Measurements from ENCODE around the gene CDK8.

The CDK8 gene

DNA sequence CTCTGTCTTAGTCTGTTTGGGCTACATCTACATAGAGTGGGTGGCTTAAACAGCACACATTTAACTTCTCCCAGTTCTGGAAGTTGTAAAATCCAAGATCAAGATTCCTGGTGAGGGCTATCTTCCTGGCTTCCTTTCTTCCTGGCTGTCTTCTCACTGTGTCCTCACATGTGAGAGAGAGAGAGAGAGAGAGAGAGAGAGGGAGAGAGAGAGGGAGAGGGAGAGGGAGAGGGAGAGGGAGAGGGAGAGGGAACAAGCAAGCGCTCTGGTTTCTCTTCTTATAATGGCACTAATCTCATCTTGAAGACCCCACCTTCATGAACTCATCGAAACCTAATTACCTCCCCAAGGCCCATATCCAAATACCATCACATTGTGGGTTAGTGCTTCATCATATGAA, 69.2 kb downstream of the CDK8 start:
- DNase-seq, result no peak

DNA sequence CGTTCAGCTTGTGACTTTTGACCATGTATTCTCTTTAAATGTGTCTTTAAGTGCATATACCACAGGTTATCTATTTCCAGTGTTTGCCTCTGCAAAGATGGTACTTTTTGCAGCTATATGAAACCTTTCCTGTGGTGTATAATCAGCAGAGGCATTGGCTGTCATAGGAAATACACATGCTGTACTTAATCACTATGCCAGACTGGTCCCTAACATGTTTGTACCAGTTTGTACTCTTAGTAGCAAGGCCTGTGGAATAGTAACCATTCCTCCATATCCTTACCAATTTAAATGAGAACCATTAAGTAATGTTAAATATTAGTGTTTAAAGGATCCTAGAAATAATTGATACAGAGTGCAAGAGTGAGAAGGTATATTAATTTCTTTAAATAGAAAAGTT, 69.8 kb downstream of the CDK8 start:
- DNase-seq, result no peak

GRCh38 chr13:26324294-26324693, 70.4 kb downstream of the CDK8 start:
- no peak for DNase-seq

DNA sequence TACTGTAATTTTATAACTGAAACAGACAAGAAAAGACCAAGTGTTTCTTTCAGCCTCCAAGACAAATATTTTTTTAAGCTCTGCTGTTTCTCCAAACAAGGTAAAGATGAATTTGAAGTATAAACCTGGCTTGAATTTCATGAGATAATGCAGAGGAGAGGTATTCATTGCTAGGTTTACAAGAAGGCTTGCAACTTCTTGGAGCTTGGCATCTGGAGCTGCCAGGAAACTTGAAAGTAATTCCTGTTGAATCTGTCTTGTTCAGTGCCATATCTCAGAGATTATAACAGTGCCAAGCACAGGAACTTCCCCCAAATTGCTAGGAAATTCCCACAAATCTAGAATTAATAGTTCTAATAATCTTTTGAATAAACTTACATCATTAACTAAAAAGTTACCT, 70.9 kb downstream of the CDK8 start:
- no peak for DNase-seq

GRCh38 chr13:26325876-26326275, 71.9 kb downstream of the CDK8 start:
- DNase-seq, result no peak

- DNase-seq, result no peak
Observed at GRCh38 chr13:26326562-26326961, 72.6 kb downstream of the CDK8 start.

DNA sequence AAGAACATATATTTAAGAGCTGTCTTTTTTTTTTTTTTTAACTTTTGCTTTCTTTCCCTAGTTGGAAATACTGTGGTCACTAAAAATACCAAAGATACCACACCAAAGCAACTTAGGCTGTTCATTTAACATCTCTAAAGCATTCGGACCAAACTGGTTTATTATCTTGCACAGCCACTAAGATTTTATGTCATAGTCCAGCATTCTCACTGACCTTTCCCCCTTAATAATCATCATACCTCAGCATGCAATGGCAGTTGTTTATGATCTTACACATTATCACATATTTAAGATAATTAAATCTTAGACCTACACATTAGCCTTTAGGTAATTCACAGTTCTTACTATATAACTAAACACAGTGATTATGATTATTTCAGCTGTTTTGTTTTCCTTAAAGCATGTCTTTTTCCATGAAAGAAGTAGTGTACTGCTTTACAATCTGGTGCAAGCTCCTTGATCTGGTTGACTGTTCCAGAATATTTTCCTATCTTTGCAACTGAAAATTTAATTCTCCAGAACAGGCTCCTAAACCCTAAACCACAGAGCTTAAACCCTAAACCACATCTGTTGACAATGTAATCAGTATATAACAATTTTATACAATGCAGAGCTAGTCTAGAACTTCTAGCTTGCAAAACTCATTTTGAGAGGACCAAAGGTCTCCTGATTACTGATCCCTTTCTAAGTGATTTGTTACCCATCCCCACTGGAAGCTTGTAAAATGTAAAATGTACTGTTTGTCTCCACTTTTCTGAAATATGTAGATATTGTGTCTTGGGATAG, 74.2 kb downstream of the CDK8 start:
- DNase-seq, result no peak

- DNase-seq, result no peak
Observed at GRCh38 chr13:26335158-26335557, 81.2 kb downstream of the CDK8 start.

GRCh38 chr13:26340807-26341206, 86.9 kb downstream of the CDK8 start:
- no peak for DNase-seq

- DNase-seq, result no peak
Observed at GRCh38 chr13:26342898-26343297, 89.0 kb downstream of the CDK8 start.

DNA sequence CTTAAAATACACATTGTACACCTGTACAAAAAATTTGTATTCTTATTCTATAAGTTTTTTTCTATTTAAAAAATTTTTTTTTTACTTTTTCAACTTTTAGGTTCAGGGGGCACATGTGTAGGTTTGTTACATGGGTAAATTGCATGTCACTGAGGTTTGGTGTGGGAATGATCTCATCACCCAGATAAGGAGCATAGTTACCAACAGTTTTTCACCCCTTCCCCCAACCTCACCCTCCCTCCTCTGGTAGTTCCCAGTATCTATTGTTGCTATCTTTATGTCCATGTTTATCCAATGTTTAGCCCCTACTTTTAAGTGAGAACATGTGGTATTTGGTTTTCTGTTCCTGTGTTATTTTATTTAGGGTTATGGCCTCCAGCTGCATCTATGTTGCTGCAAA, 89.9 kb downstream of the CDK8 start:
- DNase-seq, result no peak

GRCh38 chr13:26344980-26345379, 91.1 kb downstream of the CDK8 start:
- DNase-seq, result no peak

- no peak for DNase-seq
Observed at GRCh38 chr13:26348966-26349365, 95.0 kb downstream of the CDK8 start.

DNA sequence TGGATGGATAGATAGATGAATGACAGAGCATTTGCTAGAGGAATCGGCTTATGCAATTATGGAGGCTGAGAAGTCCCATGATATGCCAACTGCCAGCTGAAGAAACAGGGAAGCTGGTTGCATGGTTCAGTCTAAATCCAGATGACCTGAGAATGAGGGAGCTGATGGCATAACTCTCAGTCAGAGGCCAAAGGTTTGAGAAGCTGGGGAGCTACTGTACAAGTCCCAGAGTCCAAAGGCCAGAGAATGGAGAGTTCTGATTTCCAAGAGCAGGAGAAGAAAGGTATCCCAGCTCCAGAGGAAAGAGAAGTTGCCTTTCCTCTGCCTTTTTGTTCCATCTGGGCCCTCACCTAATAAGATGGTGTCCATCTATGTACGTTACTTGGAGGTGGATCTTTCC, 108.3 kb downstream of the CDK8 start:
- DNase-seq, result no peak

GRCh38 chr13:26370553-26370952, 116.6 kb downstream of the CDK8 start:
- no peak for DNase-seq

DNA sequence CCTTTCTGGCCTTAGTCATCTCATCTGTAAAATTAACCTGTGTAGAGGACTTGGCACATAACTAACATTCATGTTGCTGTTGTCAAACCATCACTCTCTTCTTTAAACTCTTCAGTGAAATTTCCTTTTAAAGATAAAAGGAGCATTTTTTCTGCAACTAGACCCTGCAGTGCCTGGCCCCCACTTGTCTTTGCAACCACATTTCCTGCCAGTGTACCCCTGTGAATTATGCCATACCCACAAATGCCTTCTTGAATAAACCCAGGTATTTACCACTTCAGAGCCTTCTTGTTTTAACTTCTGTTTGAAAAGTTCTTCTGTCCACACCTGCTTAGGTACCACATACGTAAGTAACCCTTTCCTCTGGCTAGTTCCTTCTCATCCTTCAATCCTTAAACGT, 118.8 kb downstream of the CDK8 start:
- no peak for DNase-seq

DNA sequence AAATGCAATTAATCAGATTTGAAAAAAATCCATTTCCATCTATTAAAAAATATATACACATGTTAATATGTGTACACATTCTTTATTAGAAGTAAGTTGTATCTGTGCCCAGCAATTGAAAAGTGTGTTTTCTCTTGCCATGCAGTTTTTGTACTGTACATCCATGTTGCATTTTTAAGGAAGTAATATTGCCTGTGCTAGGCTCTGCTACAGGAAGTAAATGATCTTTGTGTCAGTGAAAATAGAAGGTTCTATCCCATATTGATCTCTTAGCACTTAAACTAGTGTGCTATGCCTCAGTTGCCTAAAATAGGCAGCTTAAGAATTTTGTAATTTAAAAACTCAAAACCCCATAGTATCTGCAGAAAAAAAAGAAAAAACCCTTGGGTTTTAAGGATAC, 122.5 kb downstream of the CDK8 start:
- DNase-seq, result no peak

DNA sequence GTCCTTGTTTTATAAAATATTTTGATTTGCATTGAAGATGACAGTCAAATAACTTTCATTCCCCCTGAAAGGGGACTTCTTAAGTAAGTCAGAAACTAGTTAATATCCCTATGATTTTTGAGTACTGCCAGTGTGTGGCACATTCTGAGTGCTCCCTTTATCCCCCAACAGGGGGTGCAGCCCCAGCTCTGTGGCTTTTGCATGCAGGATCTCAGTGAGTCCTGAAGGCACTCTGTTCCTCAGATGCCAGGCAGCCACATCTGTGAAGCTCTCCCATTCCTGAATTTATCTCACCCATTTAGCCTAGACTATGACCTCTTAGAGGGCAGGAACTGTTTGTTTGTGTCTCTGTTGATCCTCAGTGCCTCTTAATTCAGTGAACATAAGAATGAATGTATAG, 123.1 kb downstream of the CDK8 start:
- peak; percentile 18 to 24 for DNase-seq

DNA sequence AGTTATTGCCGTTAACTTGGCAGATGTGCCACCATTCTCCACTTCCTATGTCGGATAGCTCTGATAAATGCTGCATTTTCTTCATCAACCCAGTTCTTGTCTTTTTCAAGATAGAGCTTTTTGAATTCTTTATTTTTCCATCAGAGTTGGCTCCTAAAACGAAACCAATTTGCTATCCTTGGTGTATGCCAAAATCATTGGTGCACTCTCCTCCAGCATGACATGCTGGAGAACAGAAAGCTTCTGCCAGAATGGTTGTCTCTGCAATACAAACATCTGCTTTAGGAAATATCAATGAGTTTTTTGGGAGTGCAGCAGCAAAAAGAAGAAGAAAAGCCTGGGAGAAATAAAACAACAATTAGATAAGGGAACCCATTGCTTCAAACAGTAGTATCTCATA, 124.2 kb downstream of the CDK8 start:
- no peak for DNase-seq

DNA sequence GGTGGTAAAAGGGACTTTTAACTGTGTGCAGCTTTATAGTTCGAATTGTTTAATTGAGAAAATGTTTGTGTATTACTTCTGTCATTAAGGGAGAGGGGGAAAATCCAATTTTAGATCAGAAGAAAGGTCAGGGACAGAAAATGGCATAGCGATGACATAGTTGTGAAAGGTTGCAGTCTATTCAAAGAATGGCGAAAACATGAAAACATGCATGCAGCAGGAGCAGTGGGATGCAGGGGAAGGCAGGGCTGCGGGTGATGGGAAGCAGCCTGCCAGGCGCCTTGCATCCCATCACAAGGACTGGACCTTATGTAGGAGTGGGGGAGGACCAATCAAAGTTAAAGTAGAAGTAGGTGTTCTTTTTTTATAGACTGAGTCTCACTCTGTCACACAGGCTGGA, 125.9 kb downstream of the CDK8 start:
- DNase-seq, result no peak

GRCh38 chr13:26380930-26381329, 127.0 kb downstream of the CDK8 start:
- DNase-seq, result no peak

- DNase-seq, result no peak
Observed at GRCh38 chr13:26382366-26382765, 128.4 kb downstream of the CDK8 start.

GRCh38 chr13:26382835-26383234, 128.9 kb downstream of the CDK8 start:
- no peak for DNase-seq

DNA sequence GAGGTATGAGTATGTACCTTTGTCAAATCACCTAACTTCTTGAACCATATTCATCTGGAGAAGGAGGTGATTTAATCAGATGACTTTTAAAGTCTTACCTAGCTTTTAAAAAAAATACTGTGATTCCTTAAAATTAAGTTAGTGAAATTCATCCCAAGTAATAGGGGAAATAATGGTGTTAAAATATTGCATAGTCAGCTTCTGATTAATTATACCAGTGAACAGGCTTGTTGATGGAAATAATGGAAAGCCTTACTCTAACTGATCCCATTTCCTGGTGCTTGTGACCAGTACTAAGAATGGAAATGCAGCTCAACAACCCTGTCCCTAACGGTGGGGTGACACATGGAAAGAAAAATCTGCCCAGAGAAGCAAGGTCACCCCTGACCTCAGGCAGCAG, 130.7 kb downstream of the CDK8 start:
- DNase-seq, result no peak

DNA sequence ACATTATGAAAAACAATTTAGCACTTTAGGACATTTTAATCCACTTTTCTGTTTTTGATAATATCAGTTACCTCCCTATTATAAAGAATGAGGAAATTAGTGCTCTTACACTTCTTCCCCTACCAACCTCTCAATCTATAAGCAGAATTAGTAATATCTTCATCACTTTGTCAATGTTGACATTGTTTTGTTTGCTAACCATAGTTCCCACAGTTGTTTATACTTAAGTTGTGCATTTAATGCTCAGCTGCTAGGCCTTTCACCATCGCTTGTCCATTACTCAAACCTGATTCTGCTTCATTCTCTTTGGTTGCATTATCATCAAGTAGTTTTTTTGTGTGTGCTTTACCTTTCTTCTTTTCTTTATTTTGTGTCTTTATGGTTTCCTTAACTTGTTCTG, 132.1 kb downstream of the CDK8 start:
- no peak for DNase-seq

All from activated T-cell treated with anti-CD3 and anti-CD28 coated beads, Interleukin-2, amount 50 U/mL, for 48 hours (primary cell).